Ascending aorta (tissue), 2 donors: ENCODE data around the gene AXIN1. TPM values are rescaled to one million over a fixed set of nuclear protein-coding genes. Genes with fewer than 3 reads are reported as not detected.

Experiments
- DNase-seq, 2 donors: peaks; one replicate each; pipeline ENCODE4 v3.0.0-alpha.2; 2019; ENCODE audit warnings: low spot score in 2 of 2
- H3K27ac ChIP-seq, 2 donors: fragments of 200-600 bp; sonication (generic); one replicate each; pipeline ENCODE4 v1.5.1; 2016 to 2017; ENCODE audit warnings: mild to moderate bottlenecking in 1 of 2
- H3K27me3 ChIP-seq: fragments of 200-600 bp; sonication (generic); one replicate; pipeline ENCODE4 v1.5.1; 2017
- H3K36me3 ChIP-seq, 2 donors: fragments of 200-600 bp; sonication (generic); one replicate each; pipeline ENCODE4 v1.5.1; 2016
- H3K4me1 ChIP-seq, 2 donors: fragments of 200-600 bp; sonication (generic); one replicate each; pipeline ENCODE4 v1.5.1; 2016 to 2017; ENCODE audit warnings: mild to moderate bottlenecking in 1 of 2
- H3K4me3 ChIP-seq, 2 donors: fragments of 200-600 bp; sonication (generic); one replicate each; pipeline ENCODE4 v1.5.1; 2016 to 2017; ENCODE audit warnings: mild to moderate bottlenecking in 1 of 2
- H3K9me3 ChIP-seq, 2 donors: fragments of 200-600 bp; sonication (generic); one replicate each; pipeline ENCODE4 v1.5.1; 2016
- intact Hi-C: fragments of 100-400 bp; cut with DNase I; formaldehyde crosslinking; loops from one replicate; pipeline ENCODE4 v1.15.1; 2023
- total RNA-seq: library from RNA; depleted of rRNA; stranded (reverse); fragments of >200 nt; gene quantifications from one replicate; pipeline ENCODE4 v1.1.0, GENCODE V29; 2016
- TF ChIP-seq, protein P1 (sequence below), 3 experiments: fragments of 200-600 bp in 2 of 3; fragments of 450-650 bp in 1 of 3; sonication (generic) in 2 of 3; IDR thresholded peaks; one replicate each; pipeline ENCODE4 v1.5.1; 2016 to 2019; ENCODE audit warnings: antibody characterized with exemption in 3 of 3, mild to moderate bottlenecking in 1 of 3, moderate library complexity in 1 of 3

Gene AXIN1
- total RNA-seq, 1 donor from 2014 or later, result 27.6 TPM

DNA sequence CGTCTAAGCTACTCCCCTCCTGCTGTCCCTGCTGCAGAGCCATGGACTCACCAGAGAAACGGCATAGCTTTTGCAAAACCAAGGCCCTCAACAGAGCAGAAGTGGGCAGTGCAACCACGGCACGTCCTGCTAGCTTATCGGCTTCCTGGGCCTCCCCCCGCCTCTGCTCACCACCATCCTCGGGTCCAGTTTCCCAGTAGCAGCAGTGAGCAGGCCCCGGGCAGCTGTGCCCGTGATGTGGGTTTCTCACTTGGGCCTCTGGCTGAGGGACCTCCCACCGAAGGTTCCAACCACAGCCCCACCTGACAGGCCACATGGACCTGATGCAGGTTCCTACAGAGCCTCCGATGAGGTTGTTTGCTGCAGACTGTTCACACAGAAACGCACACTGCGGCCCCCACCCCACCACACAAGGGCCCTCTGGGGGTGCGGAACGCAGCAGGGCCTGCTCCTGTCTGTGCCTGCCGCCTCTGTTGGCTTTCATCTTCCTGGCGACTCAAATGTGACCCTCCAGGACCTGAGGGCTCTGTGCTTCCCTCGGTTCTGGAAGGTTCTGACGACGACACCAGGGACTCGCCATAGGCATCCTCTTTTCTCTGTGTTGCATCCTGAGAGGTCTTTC, 44.7 kb downstream of the AXIN1 start:
- H3K4me1 ChIP-seq, result no peaks in the 10 kb centered on the region
- H3K27me3 ChIP-seq, result no peaks in the 10 kb centered on the region
- no peaks in the 10 kb centered on the region for H3K9me3 ChIP-seq
- DNase-seq, result no peak
- no peak overlapping the region for H3K4me3 ChIP-seq
- intact Hi-C loops, result no loop called here
- no peak overlapping the region for H3K27ac ChIP-seq
- peaks cover 37 to 67% of the 10 kb centered on the region in 2 donors for H3K36me3 ChIP-seq
- TF ChIP-seq, protein P1, sequence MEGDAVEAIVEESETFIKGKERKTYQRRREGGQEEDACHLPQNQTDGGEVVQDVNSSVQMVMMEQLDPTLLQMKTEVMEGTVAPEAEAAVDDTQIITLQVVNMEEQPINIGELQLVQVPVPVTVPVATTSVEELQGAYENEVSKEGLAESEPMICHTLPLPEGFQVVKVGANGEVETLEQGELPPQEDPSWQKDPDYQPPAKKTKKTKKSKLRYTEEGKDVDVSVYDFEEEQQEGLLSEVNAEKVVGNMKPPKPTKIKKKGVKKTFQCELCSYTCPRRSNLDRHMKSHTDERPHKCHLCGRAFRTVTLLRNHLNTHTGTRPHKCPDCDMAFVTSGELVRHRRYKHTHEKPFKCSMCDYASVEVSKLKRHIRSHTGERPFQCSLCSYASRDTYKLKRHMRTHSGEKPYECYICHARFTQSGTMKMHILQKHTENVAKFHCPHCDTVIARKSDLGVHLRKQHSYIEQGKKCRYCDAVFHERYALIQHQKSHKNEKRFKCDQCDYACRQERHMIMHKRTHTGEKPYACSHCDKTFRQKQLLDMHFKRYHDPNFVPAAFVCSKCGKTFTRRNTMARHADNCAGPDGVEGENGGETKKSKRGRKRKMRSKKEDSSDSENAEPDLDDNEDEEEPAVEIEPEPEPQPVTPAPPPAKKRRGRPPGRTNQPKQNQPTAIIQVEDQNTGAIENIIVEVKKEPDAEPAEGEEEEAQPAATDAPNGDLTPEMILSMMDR (IDR thresholded peaks at IDR 0.05), result no peak

DNA sequence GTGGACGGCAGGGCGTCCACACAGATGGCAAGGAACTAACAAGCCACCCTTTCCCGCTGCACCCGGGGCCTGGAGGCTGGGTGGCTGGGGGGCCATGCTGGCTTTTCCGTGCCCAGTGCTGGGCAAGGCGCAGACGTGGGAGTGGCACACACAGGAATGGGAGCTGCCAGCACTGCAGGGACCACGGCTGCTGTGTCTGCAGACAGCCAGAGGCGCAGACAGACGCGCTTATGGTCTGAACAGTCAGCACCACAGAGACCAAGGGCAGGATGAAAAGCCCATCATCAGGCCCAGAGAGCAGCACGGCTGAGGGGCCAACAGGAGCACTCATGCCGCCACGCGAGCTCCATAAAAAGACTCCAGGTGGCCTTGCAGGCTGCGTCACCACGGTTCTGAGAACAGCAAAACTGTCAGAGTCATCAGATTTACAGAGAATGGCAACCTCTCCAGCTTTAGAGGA, 45.6 kb downstream of the AXIN1 start:
- TF ChIP-seq, protein P1 (IDR thresholded peaks at IDR 0.05), result no peak

DNA sequence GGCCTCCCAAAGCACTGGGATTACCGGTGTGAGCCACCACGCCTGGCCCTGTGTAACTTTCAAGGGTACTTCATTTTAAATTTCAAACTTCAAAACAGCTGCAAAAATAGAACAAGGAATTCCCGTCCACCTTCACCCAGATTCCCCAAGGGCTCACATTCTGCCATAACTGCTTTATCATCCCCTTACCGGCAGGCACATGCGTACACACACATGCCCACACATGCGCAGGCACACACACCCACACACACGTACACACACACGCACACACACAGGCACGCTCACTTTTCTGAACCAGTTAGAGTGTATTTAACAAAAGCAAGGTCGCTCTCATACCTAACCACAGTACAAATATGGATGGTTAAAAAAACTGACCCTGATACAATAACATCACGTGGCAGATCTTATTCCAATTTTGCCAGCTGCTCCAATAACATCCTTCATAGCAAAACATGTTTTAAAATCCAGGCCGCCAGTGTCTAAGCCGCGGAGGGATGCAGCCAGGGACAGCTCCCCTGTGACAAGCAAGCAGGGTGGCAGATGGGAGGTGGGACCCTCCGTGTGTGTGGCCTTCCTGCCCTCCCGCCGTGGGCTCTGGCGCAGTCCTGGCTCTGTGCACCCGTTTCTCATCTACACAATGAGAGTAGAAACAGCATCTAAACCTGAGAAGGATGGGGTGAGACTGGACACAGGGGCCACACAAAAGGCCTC, 46.5 kb downstream of the AXIN1 start:
- no peaks in the 10 kb centered on the region for H3K9me3 ChIP-seq
- no peak overlapping the region for H3K27ac ChIP-seq
- TF ChIP-seq, protein P1 (IDR thresholded peaks at IDR 0.05), result no peak
- H3K4me3 ChIP-seq, result no peak overlapping the region
- H3K27me3 ChIP-seq, result no peaks in the 10 kb centered on the region
- intact Hi-C loops, result no loop called here
- H3K4me1 ChIP-seq, result no peaks in the 10 kb centered on the region
- peaks cover 36 to 72% of the 10 kb centered on the region in 2 donors for H3K36me3 ChIP-seq
- no peak for DNase-seq

More for the DNA sequence above, 45.6 kb downstream of the AXIN1 start:
- H3K36me3 ChIP-seq, result peaks cover 36 to 72% of the 10 kb centered on the region in 2 donors
- no peak overlapping the region for H3K4me3 ChIP-seq
- DNase-seq, result no peak
- H3K9me3 ChIP-seq, result no peaks in the 10 kb centered on the region
- no peaks in the 10 kb centered on the region for H3K4me1 ChIP-seq
- H3K27ac ChIP-seq, result no peak overlapping the region
- intact Hi-C loops, result no loop called here
- H3K27me3 ChIP-seq, result no peaks in the 10 kb centered on the region

DNA sequence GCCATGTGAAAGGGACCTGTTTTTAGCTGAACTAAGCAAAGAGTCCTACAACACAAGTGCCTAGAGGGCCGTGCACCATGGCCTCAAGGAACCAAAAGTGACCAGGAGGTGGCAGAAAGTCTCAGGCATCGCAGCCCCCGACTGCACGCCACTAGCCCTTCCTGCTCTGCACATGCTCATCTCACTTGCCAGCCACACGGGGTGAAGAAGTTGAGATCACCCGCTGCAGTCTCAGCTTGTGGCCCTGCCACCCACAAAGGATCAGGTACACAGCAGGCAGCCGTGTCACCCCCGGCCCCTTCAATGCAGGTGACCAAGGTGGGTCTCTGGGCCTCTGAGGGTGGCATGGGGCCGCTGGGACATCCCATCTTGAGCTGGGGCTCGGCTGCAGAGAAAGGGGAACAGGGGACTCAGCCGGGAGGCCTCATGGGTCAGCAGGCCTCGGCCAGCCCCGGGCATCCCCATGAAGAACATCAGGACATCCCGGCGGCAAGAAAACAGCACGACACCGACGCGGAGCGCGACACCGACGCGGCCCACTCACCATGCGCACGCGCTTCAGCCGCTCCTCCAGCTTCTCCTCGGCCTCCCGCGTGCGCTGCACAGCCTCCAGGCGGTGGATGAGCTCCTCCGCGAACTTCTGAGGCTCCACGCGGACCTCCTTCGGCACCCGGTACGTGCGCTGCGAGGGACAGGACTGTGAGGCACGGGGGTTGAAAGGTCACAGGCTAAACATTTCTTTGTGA, 48.6 kb downstream of the AXIN1 start:
- DNase-seq, result no peak
- TF ChIP-seq, protein P1 (IDR thresholded peaks at IDR 0.05), result no peak
- H3K4me3 ChIP-seq, result no peak overlapping the region
- H3K9me3 ChIP-seq, result no peaks in the 10 kb centered on the region
- H3K27ac ChIP-seq, result no peak overlapping the region
- no peaks in the 10 kb centered on the region for H3K27me3 ChIP-seq
- H3K4me1 ChIP-seq, result no peaks in the 10 kb centered on the region
- intact Hi-C loops, result no loop called here
- H3K36me3 ChIP-seq, result peaks cover 32 to 57% of the 10 kb centered on the region in 2 donors

DNA sequence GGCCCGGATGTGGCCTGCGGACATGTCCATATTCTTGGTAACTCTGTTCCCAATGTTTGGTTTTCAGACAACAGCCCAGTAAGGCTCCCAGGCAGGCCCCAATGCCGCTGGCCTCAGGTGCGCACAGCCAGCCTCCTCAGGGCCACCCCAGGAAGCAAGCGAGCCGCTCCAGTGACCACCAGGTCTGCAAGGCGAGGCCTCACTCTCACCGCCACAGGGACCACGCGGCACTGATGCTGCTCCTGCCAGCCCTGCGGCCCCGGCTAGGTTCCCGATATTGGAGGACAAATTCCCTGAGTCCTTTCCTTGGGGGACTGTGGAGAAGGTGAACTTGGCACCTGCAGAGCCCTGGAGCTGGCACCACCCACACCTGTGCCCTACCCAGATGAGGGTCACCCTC, 50.6 kb downstream of the AXIN1 start:
- Histone ChIP-seq H3K36me3 (peaks cover 26 to 58% of the 10 kb centered on the region in 2 donors), H3K4me1 (no peaks in the 10 kb centered on the region)

More for the DNA sequence above, 50.6 kb downstream of the AXIN1 start:
- Histone ChIP-seq H3K4me3 (no peak overlapping the region), H3K27me3 (no peaks in the 10 kb centered on the region), H3K27ac (no peak overlapping the region), H3K9me3 (no peaks in the 10 kb centered on the region)
- no peak for DNase-seq
- TF ChIP-seq, protein P1 (IDR thresholded peaks at IDR 0.05), result no peak
- intact Hi-C loops, result no loop called here
